Activated naive CD4-positive, alpha-beta T cell treated with anti-CD3 and anti-CD28 coated beads, Interleukin-2, amount 50 U/mL, for 72 hours (primary cell): ENCODE measurements around the gene CREB3L2. TPM values are rescaled to one million over a fixed set of nuclear protein-coding genes. Genes with fewer than 3 reads are reported as not detected.
"Not testable (repeated sequence)": the region's sequence is repeated elsewhere in the genome, so short reads cannot be mapped to it uniquely, and the experiment has no call there.

Source experiments
- ATAC-seq, 2 donors: fragments of 150-1000 bp; cut with Tn5 transposase; 2 replicates each; pipeline ENCODE4 v1.10.0; 2021; ENCODE audit warnings: mild to moderate bottlenecking in 2 of 2, moderate library complexity in 2 of 2
- DNase-seq, 2 donors: peaks; one replicate each; pipeline ENCODE4 v3.0.0; 2021 to 2022; ENCODE audit warnings: low spot score in 2 of 2
- H3K27ac Mint-ChIP-seq, 2 donors: one replicate each; pipeline ENCODE4 v1.8.0; 2022; ENCODE audit warnings: mild to moderate bottlenecking in 2 of 2, mixed read lengths in 2 of 2
- H3K36me3 Mint-ChIP-seq, 2 donors: one replicate each; pipeline ENCODE4 v1.8.0; 2022; ENCODE audit warnings: mixed read lengths in 2 of 2
- H3K9me3 Mint-ChIP-seq, 2 donors: one replicate each; pipeline ENCODE4 v1.8.0; 2022; ENCODE audit warnings: mixed read lengths in 2 of 2
- total RNA-seq, 2 donors: library from RNA; stranded (reverse); gene quantifications; one replicate each; pipeline ENCODE4 v1.2.3, GENCODE V29; 2022

Gene CREB3L2
- total RNA-seq = 10 to 100 TPM; 20.2 to 27.1 TPM

- Mint-ChIP-seq H3K27ac (peak within 1 kb of the TSS; percentile 94 to 95), H3K36me3 (peaks cover 6 to 17% of the 10 kb centered on the region in 2 donors), H3K9me3 (no peaks in the 10 kb centered on the region)
- DNase-seq (peak; percentile 68 to 73), ATAC-seq (peak; percentile 57 to 64)
These were observed at the start of gene CREB3L2 for GRCh38 chr7:138001529-138002095. Gene CREB3L2, minus strand, starts transcription at chr7:138002086. Its CDS starts 381 bp downstream, at chr7:138001705.

- no peak for ATAC-seq
- Mint-ChIP-seq H3K9me3 (peaks cover 7 to 13% of the 10 kb centered on the region in 2 donors), H3K27ac (no peak overlapping the region), H3K36me3 (peaks cover 5 to 16% of the 10 kb centered on the region in 2 donors)
- no peak for DNase-seq
These were observed 47.7 kb upstream of the CREB3L2 start for GRCh38 chr7:138049505-138050116.

GRCh38 chr7:138047907-138048306 lies 46.0 kb upstream of the CREB3L2 start:
- Mint-ChIP-seq H3K27ac (no peak overlapping the region), H3K36me3 (peaks cover 5 to 13% of the 10 kb centered on the region in 2 donors), H3K9me3 (peaks cover 7 to 13% of the 10 kb centered on the region in 2 donors)
- ATAC-seq (no peak), DNase-seq (no peak)

- Mint-ChIP-seq H3K27ac (no peak overlapping the region), H3K36me3 (peaks cover 0 to 2% of the 10 kb centered on the region in 2 donors), H3K9me3 (no peaks in the 10 kb centered on the region)
- ATAC-seq (no peak), DNase-seq (no peak)
These were observed 43.0 kb upstream of the CREB3L2 start for GRCh38 chr7:138044897-138045296.

GRCh38 chr7:138040063-138040462 lies 38.2 kb upstream of the CREB3L2 start:
- not testable (repeated sequence) for DNase-seq, H3K9me3 Mint-ChIP-seq, ATAC-seq, H3K27ac Mint-ChIP-seq
- peaks cover 7 to 10% of the 10 kb centered on the region in 2 donors for H3K36me3 Mint-ChIP-seq

GRCh38 chr7:138036135-138036534 lies 34.2 kb upstream of the CREB3L2 start:
- no peak for ATAC-seq
- DNase-seq = no peak
- Mint-ChIP-seq H3K27ac (no peak overlapping the region), H3K9me3 (no peaks in the 10 kb centered on the region), H3K36me3 (peaks cover 7 to 10% of the 10 kb centered on the region in 2 donors)

- no peaks in the 10 kb centered on the region for H3K9me3 Mint-ChIP-seq
- peaks cover 0 to 7% of the 10 kb centered on the region in 2 donors for H3K36me3 Mint-ChIP-seq
- no peak overlapping the region for H3K27ac Mint-ChIP-seq
- no peak for ATAC-seq
- DNase-seq = no peak
These were observed 31.4 kb upstream of the CREB3L2 start for GRCh38 chr7:138033241-138033640.

GRCh38 chr7:138032770-138033169 lies 30.9 kb upstream of the CREB3L2 start:
- Mint-ChIP-seq H3K27ac (no peak overlapping the region), H3K9me3 (no peaks in the 10 kb centered on the region), H3K36me3 (peaks cover 0 to 7% of the 10 kb centered on the region in 2 donors)
- DNase-seq = no peak
- ATAC-seq = no peak

GRCh38 chr7:138032186-138032585 lies 30.3 kb upstream of the CREB3L2 start:
- H3K9me3 Mint-ChIP-seq = no peaks in the 10 kb centered on the region
- DNase-seq = no peak
- peaks cover 0 to 6% of the 10 kb centered on the region in 2 donors for H3K36me3 Mint-ChIP-seq
- peak in 1 of 2 donors; percentile 71 for ATAC-seq
- H3K27ac Mint-ChIP-seq = no peak overlapping the region

- ATAC-seq (no peak), DNase-seq (no peak)
- no peaks in the 10 kb centered on the region for H3K36me3 Mint-ChIP-seq
- H3K27ac Mint-ChIP-seq = no peak overlapping the region
- no peaks in the 10 kb centered on the region for H3K9me3 Mint-ChIP-seq
These were observed 28.9 kb upstream of the CREB3L2 start for GRCh38 chr7:138030679-138031351.

- DNase-seq (no peak), ATAC-seq (no peak)
- H3K27ac Mint-ChIP-seq = no peak overlapping the region
- H3K36me3 Mint-ChIP-seq = peaks cover 0 to 7% of the 10 kb centered on the region in 2 donors
- no peaks in the 10 kb centered on the region for H3K9me3 Mint-ChIP-seq
These were observed 28.1 kb upstream of the CREB3L2 start for GRCh38 chr7:138029941-138030340.

GRCh38 chr7:138029126-138029525 lies 27.2 kb upstream of the CREB3L2 start:
- peaks cover 0 to 7% of the 10 kb centered on the region in 2 donors for H3K36me3 Mint-ChIP-seq
- H3K27ac Mint-ChIP-seq = no peak overlapping the region
- H3K9me3 Mint-ChIP-seq = no peaks in the 10 kb centered on the region
- ATAC-seq (no peak), DNase-seq (no peak)

GRCh38 chr7:138027100-138027499 lies 25.2 kb upstream of the CREB3L2 start:
- H3K27ac Mint-ChIP-seq = no peak overlapping the region
- H3K36me3 Mint-ChIP-seq = peaks cover 0 to 7% of the 10 kb centered on the region in 2 donors
- ATAC-seq = no peak
- DNase-seq = no peak
- H3K9me3 Mint-ChIP-seq = no peaks in the 10 kb centered on the region

GRCh38 chr7:138025215-138026186 lies 23.6 kb upstream of the CREB3L2 start:
- Mint-ChIP-seq H3K27ac (no peak overlapping the region), H3K36me3 (peaks cover 0 to 7% of the 10 kb centered on the region in 2 donors)
- no peak for ATAC-seq

GRCh38 chr7:138024765-138025164 lies 22.9 kb upstream of the CREB3L2 start:
- H3K27ac Mint-ChIP-seq = no peak overlapping the region
- peaks cover 0 to 7% of the 10 kb centered on the region in 2 donors for H3K36me3 Mint-ChIP-seq
- no peak for DNase-seq
- ATAC-seq = no peak
- H3K9me3 Mint-ChIP-seq = no peaks in the 10 kb centered on the region

More at GRCh38 chr7:138025215-138026186, 23.6 kb upstream of the CREB3L2 start:
- DNase-seq = no peak
- no peaks in the 10 kb centered on the region for H3K9me3 Mint-ChIP-seq

- Mint-ChIP-seq H3K9me3 (no peaks in the 10 kb centered on the region), H3K27ac (no peak overlapping the region), H3K36me3 (peaks cover 0 to 7% of the 10 kb centered on the region in 2 donors)
- DNase-seq (no peak), ATAC-seq (no peak)
These were observed 22.4 kb upstream of the CREB3L2 start for GRCh38 chr7:138024343-138024691.
